Stimulated activated naive B cell treated with anti-CD40 and anti-IgM and Interleukin-4, amounts not matched to agents 10 μg/mL and 1 μg/mL and 100 μg/mL, for 72 hours (primary cell): ENCODE measurements around the gene FAM78B.

ENCODE experiments used
- ATAC-seq, 2 donors: fragments of 150-1000 bp; cut with Tn5 transposase; replicated peaks; 2 replicates each; pipeline ENCODE4 v1.10.0; 2021; ENCODE audit warnings: moderate library complexity in 1 of 2
- DNase-seq: peaks from one replicate; pipeline ENCODE4 v3.0.0; 2021
- H3K27ac Mint-ChIP-seq: one replicate; pipeline ENCODE4 v1.8.0; 2022; ENCODE audit warnings: mild to moderate bottlenecking, mixed read lengths
- H3K27me3 Mint-ChIP-seq, 2 donors: one replicate each; pipeline ENCODE4 v1.8.0; 2022; ENCODE audit warnings: mixed read lengths in 2 of 2
- H3K36me3 Mint-ChIP-seq, 2 donors: one replicate each; pipeline ENCODE4 v1.8.0; 2022; ENCODE audit warnings: mixed read lengths in 2 of 2, mild to moderate bottlenecking in 1 of 2
- H3K4me1 Mint-ChIP-seq, 2 donors: one replicate each; pipeline ENCODE4 v1.8.0; 2022; ENCODE audit warnings: mixed read lengths in 2 of 2, mild to moderate bottlenecking in 1 of 2
- H3K4me3 Mint-ChIP-seq, 2 donors: one replicate each; pipeline ENCODE4 v1.8.0; 2022; ENCODE audit warnings: mild to moderate bottlenecking in 2 of 2, mixed read lengths in 2 of 2, moderate library complexity in 1 of 2
- H3K9me3 Mint-ChIP-seq, 2 donors: one replicate each; pipeline ENCODE4 v1.8.0; 2022; ENCODE audit warnings: mixed read lengths in 2 of 2, mild to moderate bottlenecking in 1 of 2

FAM78B gene

GRCh38 chr1:166084613-166085012 is 82.2 kb downstream of the FAM78B start:
- Mint-ChIP-seq H3K27ac (no peak overlapping the region), H3K4me3 (no peak overlapping the region), H3K9me3 (peaks cover 2 to 5% of the 10 kb centered on the region in 2 donors), H3K27me3 (peaks cover 0 to 12% of the 10 kb centered on the region in 2 donors), H3K4me1 (no peaks in the 10 kb centered on the region), H3K36me3 (no peaks in the 10 kb centered on the region)
- ATAC-seq (no peak), DNase-seq (no peak)

DNA sequence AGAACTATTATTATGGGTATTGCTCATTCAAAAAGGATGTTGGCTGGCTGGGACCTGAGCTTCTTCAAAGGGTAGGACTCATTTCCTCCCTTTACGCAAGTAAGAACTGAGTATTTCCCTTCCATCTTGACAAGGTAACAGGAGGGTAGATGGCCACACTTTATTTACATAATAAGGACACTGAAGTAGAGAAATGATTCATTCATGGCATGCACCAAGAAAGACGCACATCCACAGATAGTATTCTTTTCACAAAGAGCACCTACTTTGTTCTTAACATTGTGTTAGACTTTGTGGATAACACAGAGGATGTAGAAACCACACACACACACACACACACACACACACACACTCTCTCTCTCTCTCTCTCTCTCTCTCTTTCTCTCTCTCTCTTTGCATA is 82.9 kb downstream of the FAM78B start:
- Mint-ChIP-seq H3K4me3 (no peak overlapping the region), H3K27ac (no peak overlapping the region), H3K36me3 (no peaks in the 10 kb centered on the region), H3K9me3 (peaks cover 2 to 5% of the 10 kb centered on the region in 2 donors), H3K27me3 (peaks cover 0 to 7% of the 10 kb centered on the region in 2 donors), H3K4me1 (no peaks in the 10 kb centered on the region)
- no peak for DNase-seq
- peak in 1 of 2 donors; percentile 25 for ATAC-seq

DNA sequence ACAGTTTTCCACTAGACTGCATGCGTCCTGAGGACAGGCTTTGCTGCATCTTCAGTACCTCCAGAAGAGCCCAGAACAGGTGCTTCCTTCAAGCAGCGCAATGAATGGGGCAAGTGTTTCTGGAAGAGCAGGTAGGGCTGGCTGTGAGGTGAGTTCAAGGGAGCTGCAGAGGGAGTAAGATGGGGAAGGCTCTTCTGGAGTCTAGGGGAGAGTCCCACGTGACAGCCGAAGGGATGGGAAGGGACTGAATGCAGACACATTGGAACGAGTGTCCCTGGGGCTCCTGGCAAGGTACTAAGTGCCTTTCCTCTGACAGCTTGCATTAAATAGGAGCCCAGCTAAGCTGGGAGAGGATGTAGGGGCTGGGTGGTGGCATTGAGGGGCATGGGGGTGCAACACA is 84.2 kb downstream of the FAM78B start:
- Mint-ChIP-seq H3K4me3 (no peak overlapping the region), H3K36me3 (no peaks in the 10 kb centered on the region), H3K27me3 (peaks cover 0 to 7% of the 10 kb centered on the region in 2 donors), H3K4me1 (no peaks in the 10 kb centered on the region), H3K27ac (no peak overlapping the region), H3K9me3 (peaks cover 2 to 5% of the 10 kb centered on the region in 2 donors)
- DNase-seq (no peak), ATAC-seq (no peak)

DNA sequence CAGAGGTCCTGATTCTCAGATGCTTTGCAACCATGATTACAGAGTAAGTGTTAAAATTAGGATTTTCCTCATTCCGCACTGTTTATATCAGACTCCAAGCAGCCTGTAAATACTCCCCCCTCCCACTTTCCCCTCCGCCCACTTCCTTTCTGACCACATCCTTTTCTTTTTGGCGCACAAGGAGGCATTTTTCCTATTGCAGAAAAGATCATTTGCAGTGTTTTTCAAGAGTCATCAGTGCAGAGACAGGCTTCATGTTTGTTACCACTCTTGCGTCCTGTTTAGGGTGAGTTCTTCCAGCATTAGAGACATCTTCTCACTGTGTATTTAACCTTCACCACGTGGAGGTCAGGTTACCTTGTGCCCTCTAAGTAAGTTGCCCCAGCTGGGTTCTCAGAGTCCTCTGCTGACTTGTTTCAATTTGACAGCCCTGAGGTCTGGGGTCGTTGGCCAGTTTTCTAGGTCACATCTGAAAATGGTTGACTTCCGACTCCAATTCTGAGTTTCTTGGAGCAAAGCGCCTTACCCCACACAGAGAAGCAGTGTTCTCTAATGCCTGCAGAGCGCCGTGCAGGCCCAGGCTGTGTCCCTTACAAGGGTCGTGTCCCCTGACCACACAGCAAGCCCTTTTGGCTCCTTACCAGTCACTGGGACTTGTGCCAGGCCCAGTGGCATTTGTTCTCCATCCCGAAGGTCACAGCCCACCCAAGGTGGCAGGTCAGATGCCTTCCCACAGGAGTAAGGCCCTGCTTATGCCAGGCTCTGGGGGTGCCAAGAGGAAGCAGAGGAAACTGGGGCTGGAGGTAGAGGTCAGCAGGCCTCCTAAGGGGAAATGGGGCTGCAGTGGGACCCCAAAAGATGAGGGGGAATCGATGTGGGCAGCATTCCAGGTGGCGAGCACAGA is 85.6 kb downstream of the FAM78B start:
- no peaks in the 10 kb centered on the region for H3K4me1 Mint-ChIP-seq
- peaks cover 2 to 5% of the 10 kb centered on the region in 2 donors for H3K9me3 Mint-ChIP-seq
- no peak overlapping the region for H3K27ac Mint-ChIP-seq
- no peaks in the 10 kb centered on the region for H3K36me3 Mint-ChIP-seq
- peaks cover 0 to 5% of the 10 kb centered on the region in 2 donors for H3K27me3 Mint-ChIP-seq
- H3K4me3 Mint-ChIP-seq, result no peak overlapping the region
- no peak for ATAC-seq
- no peak for DNase-seq

DNA sequence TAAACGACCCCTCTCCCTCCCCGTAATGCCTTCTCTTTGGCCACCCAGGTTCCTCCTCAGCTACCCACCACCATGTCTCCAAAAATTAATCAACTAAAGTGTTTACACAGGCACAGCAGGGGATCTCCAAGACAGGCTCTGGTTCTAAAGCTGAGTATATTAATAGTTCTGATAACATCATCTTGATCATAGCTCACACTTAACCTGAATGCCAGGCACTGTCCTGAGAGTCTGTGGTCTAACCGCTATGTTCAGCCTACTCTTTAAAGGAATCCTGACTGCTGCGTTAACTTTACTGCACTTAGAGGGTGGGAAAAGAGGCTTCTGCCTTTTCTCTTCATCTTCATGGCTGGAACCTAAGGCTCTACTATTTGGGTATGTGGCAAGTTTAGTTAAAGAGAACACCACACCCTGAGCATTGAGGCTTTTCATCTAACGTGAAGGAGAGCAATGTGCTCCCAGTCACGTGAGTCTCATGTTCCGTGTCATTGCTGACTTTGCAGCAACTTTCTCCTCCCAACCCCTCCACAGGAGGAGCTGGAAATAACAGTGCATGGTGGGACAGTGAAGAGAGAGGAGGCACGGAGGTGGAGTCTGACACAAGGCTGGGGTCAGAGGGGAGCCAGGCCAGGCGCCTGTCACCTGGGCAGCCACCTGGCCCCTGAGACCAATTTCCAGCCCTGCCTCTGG is 86.4 kb downstream of the FAM78B start:
- ATAC-seq (no peak), DNase-seq (no peak)
- Mint-ChIP-seq H3K27ac (no peak overlapping the region), H3K36me3 (no peaks in the 10 kb centered on the region), H3K27me3 (peaks cover 0 to 4% of the 10 kb centered on the region in 2 donors), H3K4me1 (no peaks in the 10 kb centered on the region), H3K9me3 (peaks cover 2 to 5% of the 10 kb centered on the region in 2 donors), H3K4me3 (no peak overlapping the region)

DNA sequence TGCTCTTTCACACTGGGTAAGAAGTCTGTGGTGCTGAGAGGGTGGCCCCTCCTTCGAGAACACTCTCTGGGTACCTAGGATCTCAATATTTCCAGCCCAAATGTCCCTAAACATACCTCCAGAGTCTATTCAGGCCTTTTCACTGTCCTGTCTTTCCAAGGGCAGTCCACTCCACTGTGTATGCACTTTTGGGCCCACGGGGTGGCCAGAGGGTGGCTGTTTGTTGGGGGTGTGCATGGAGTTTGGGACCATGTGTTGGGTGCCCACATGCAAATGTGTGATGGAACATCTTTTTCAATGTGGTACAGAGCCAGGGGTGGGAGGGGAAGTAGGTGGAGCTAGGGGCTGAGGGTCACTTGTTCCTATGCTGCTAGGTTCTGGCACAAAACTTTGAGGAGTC is 87.5 kb downstream of the FAM78B start:
- no peak for DNase-seq
- Mint-ChIP-seq H3K27ac (no peak overlapping the region), H3K4me1 (no peaks in the 10 kb centered on the region), H3K9me3 (peaks cover 2 to 5% of the 10 kb centered on the region in 2 donors), H3K36me3 (no peaks in the 10 kb centered on the region), H3K4me3 (no peak overlapping the region), H3K27me3 (peaks cover 0 to 4% of the 10 kb centered on the region in 2 donors)
- ATAC-seq, result no peak

- H3K27ac Mint-ChIP-seq, result no peak overlapping the region
- no peak overlapping the region for H3K4me3 Mint-ChIP-seq
- H3K36me3 Mint-ChIP-seq, result no peaks in the 10 kb centered on the region
- no peaks in the 10 kb centered on the region for H3K4me1 Mint-ChIP-seq
- no peaks in the 10 kb centered on the region for H3K9me3 Mint-ChIP-seq
- no peaks in the 10 kb centered on the region for H3K27me3 Mint-ChIP-seq
- DNase-seq, result no peak
- ATAC-seq, result no peak
Measured at GRCh38 chr1:166073489-166073888, 93.3 kb downstream of the FAM78B start.

GRCh38 chr1:166069390-166069789 is 97.4 kb downstream of the FAM78B start:
- no peak overlapping the region for H3K4me3 Mint-ChIP-seq
- no peak for ATAC-seq
- H3K9me3 Mint-ChIP-seq, result no peaks in the 10 kb centered on the region
- no peaks in the 10 kb centered on the region for H3K36me3 Mint-ChIP-seq
- no peaks in the 10 kb centered on the region for H3K4me1 Mint-ChIP-seq
- H3K27me3 Mint-ChIP-seq, result no peaks in the 10 kb centered on the region
- no peak overlapping the region for H3K27ac Mint-ChIP-seq
- no peak for DNase-seq

GRCh38 chr1:166066107-166066506 is 100.7 kb downstream of the FAM78B start:
- H3K4me1 Mint-ChIP-seq, result no peaks in the 10 kb centered on the region
- ATAC-seq, result no peak
- H3K36me3 Mint-ChIP-seq, result no peaks in the 10 kb centered on the region
- no peak for DNase-seq
- H3K9me3 Mint-ChIP-seq, result no peaks in the 10 kb centered on the region
- H3K4me3 Mint-ChIP-seq, result no peak overlapping the region
- no peak overlapping the region for H3K27ac Mint-ChIP-seq
- H3K27me3 Mint-ChIP-seq, result no peaks in the 10 kb centered on the region

DNA sequence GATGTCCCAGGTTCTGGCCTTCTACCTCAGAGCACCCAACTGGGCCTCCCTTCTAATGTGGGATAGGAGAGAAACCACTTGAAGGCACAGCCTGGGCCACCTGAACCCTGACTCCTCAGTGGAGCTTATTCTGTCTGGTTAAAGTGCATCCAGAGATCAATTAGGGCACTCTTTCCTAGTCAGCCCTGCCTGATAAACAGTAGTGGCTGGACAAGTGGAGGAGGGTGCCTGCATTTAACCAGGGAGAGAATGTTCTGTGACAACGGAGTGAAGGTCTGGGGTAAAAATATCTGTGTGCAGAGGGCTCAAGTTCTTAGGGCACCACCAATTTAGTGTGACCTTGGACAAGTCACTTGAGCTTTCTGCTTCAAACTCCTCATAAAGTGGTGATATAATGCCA is 101.8 kb downstream of the FAM78B start:
- Mint-ChIP-seq H3K27me3 (no peaks in the 10 kb centered on the region), H3K4me3 (no peak overlapping the region), H3K4me1 (no peaks in the 10 kb centered on the region), H3K36me3 (no peaks in the 10 kb centered on the region), H3K27ac (no peak overlapping the region), H3K9me3 (no peaks in the 10 kb centered on the region)
- DNase-seq (no peak), ATAC-seq (no peak)

GRCh38 chr1:166064313-166064926 is 102.4 kb downstream of the FAM78B start:
- H3K36me3 Mint-ChIP-seq, result no peaks in the 10 kb centered on the region
- H3K9me3 Mint-ChIP-seq, result no peaks in the 10 kb centered on the region

DNA sequence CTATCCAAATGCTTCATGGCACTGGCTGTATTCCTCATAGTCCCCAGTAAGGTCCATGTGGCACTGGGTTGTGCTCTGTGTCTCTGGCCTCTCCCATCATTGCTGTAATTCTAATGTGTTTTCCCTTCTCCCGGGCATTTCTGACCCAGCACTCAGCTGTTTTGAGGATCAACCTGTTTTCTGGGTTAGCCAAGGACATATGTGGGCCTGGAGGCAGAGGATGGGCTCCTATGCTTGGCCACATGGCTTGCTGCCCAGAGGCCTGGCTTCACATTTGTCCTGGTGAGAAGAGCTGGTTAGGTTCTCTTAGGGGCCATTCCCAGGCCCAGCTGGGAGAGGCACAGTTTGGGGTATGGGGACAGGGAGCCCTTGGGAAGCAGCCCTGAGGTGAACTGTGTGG is 103.1 kb downstream of the FAM78B start:
- H3K27ac Mint-ChIP-seq, result no peak overlapping the region
- DNase-seq, result no peak
- no peak overlapping the region for H3K4me3 Mint-ChIP-seq
- no peak for ATAC-seq
- H3K36me3 Mint-ChIP-seq, result no peaks in the 10 kb centered on the region
- peaks cover 0 to 7% of the 10 kb centered on the region in 2 donors for H3K27me3 Mint-ChIP-seq
- H3K4me1 Mint-ChIP-seq, result no peaks in the 10 kb centered on the region
- H3K9me3 Mint-ChIP-seq, result no peaks in the 10 kb centered on the region

More at GRCh38 chr1:166064313-166064926, 102.4 kb downstream of the FAM78B start:
- Mint-ChIP-seq H3K27ac (no peak overlapping the region), H3K4me1 (no peaks in the 10 kb centered on the region), H3K27me3 (no peaks in the 10 kb centered on the region), H3K4me3 (no peak overlapping the region)
- ATAC-seq (no peak), DNase-seq (no peak)

GRCh38 chr1:166062421-166063070 is 104.3 kb downstream of the FAM78B start:
- Mint-ChIP-seq H3K4me3 (no peak overlapping the region), H3K4me1 (no peaks in the 10 kb centered on the region), H3K36me3 (no peaks in the 10 kb centered on the region), H3K27ac (no peak overlapping the region), H3K27me3 (peaks cover 1 to 7% of the 10 kb centered on the region in 2 donors), H3K9me3 (no peaks in the 10 kb centered on the region)
- DNase-seq (no peak), ATAC-seq (no peak)

DNA sequence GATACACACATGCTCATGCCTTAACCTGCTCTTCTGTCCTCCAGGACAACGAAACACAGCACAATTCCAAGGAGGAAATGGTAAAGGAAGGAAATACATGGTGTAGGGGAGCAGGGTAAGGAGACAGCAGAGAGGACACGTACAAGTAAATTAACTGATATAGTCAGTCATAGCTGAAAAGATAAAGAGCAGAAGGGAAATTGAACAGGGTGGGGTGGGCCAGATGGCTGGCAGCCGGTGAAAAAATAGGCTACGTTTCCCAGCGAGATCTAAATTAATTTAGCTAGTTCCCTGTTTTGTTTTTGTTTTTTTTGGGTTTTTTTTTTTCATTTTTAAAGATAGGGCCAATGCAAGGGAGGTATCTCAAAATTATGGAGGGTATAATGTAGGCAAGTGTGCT is 109.2 kb downstream of the FAM78B start:
- no peak overlapping the region for H3K4me3 Mint-ChIP-seq
- ATAC-seq (no peak), DNase-seq (no peak)
- no peak overlapping the region for H3K27ac Mint-ChIP-seq
- H3K9me3 Mint-ChIP-seq, result no peaks in the 10 kb centered on the region
- no peaks in the 10 kb centered on the region for H3K36me3 Mint-ChIP-seq
- H3K4me1 Mint-ChIP-seq, result no peaks in the 10 kb centered on the region
- peaks cover 7 to 15% of the 10 kb centered on the region in 2 donors for H3K27me3 Mint-ChIP-seq
